Heart right ventricle (tissue), 16 donors: ENCODE measurements around the gene EXOC6. TPM values are rescaled to one million over a fixed set of nuclear protein-coding genes. Genes with fewer than 3 reads are reported as not detected.

Experiments used
- ATAC-seq, 8 donors: fragments of 200-7000 bp; cut with Tn5 transposase; one replicate each; pipeline ENCODE4 v1.9.1; 2020; ENCODE audit warnings: mild to moderate bottlenecking in 8 of 8, moderate library complexity in 8 of 8, moderate number of reproducible peaks in 1 of 8
- DNase-seq, 2 donors: peaks; one replicate each; pipeline ENCODE4 v3.0.0-alpha.2; 2020
- H3K27ac ChIP-seq, 10 donors: fragments of 200-600 bp; sonication (generic) in 2 of 10; one replicate each; pipeline versions ENCODE4 v1.5.0 to v1.8.0; 2020 to 2022; ENCODE audit warnings: mild to moderate bottlenecking in 3 of 10
- H3K27me3 ChIP-seq, 7 donors: fragments of 200-600 bp; one replicate each; pipeline ENCODE4 v1.8.0; 2021 to 2022; ENCODE audit warnings: mild to moderate bottlenecking in 2 of 7
- H3K36me3 ChIP-seq, 9 donors: fragments of 200-600 bp; sonication (generic) in 1 of 9; one replicate each; pipeline versions ENCODE4 v1.5.0 to v1.8.0; 2020 to 2022; ENCODE audit warnings: mild to moderate bottlenecking in 2 of 9
- H3K4me1 ChIP-seq, 9 donors: fragments of 200-600 bp; sonication (generic) in 1 of 9; one replicate each; pipeline versions ENCODE4 v1.5.0 to v1.8.0; 2020 to 2022; ENCODE audit warnings: mild to moderate bottlenecking in 4 of 9
- H3K4me3 ChIP-seq, 10 donors: fragments of 200-600 bp; sonication (generic) in 2 of 10; one replicate each; pipeline versions ENCODE4 v1.5.0 to v1.8.0; 2020 to 2022; ENCODE audit warnings: mild to moderate bottlenecking in 7 of 10, moderate library complexity in 2 of 10
- H3K9me3 ChIP-seq, 11 donors: fragments of 200-600 bp in 10 of 11; sonication (generic) in 2 of 11; one replicate each; pipeline versions ENCODE4 v1.5.0 to v1.8.0; 2013 to 2022; ENCODE audit warnings: mild to moderate bottlenecking in 2 of 11, control low read depth in 1 of 11, moderate library complexity in 1 of 11
- WGBS, 2 donors: extraction: QIAGEN DNeasy Blood & Tissue Kit; methylation state at CpG; one replicate each; pipeline ENCODE4 v1.1.7; 2013; ENCODE audit warnings: inconsistent platforms in 1 of 2; 5-methylcytosine and 5-hydroxymethylcytosine counted together
- intact Hi-C, 10 donors: fragments of 100-400 bp; cut with DNase I; formaldehyde crosslinking; loops; one replicate each; pipeline versions ENCODE4 v1.11.1 to v1.14.2; 2022
- polyA plus RNA-seq, 2 donors: library from polyadenylated mRNA; stranded (reverse); fragments of 200-250 nt; gene quantifications; one replicate each; pipeline ENCODE4 v1.2.3, GENCODE V29; 2013
- total RNA-seq, 10 donors: library from RNA; stranded (reverse); fragmentation: NEBNext Ultra II Directional in 3 of 10; extraction: Animal tissue kit (Norgen Biotek cat#: 25700) in 3 of 10; gene quantifications; one replicate each; pipeline versions ENCODE4 v1.2.1 to v1.2.4, GENCODE V29; 2021 to 2023
- TF ChIP-seq, protein P1 (sequence below), 9 donors: fragments of 200-600 bp; sonication (generic) in 2 of 9; IDR thresholded peaks; one replicate each; pipeline versions ENCODE4 v1.5.0 to v1.8.0; 2021 to 2022; ENCODE audit warnings: antibody characterized with exemption in 9 of 9, mild to moderate bottlenecking in 5 of 9, moderate library complexity in 1 of 9
- donor health status: Arrhythmogenic right ventricular cardiomyopathy.
- donor health status: ischemic (EF 13 %, LVEDD 7.1; RV severe dilation, severe dysfunction).
- donor health status: healthy with polysubstance abuse.
- donor health status: DM: no; HTN: yes; CAD: no.
- donor health status: DM: no; HTN: no; CAD: no.
- donor health status: ischemic (EF 25% LVEDD 6.9; RV normal size, moderate dysfunction).
- donor health status: ischemic (EF 25% LVEDD 5.7; RV mildly dilated, moderate dysfunction).
- donor health status: healthy.
- donor health status: DM: yes; HTN: yes; CAD: no.
- donor health status: Ischemic cardiomyopathy.
- donor health status: ischemic (EF 35%, LVEDD 5.7; RV mildly dilated, moderate dysfunction).
- donor health status: nonischemic (EF 11% LVEDD 7.7; RV severe dilation, severe dysfunction).
- donor health status: DM: yes; HTN: yes; CAD: no.
- donor health status: PGD.
- donor health status: ischemic (EF 29% LVEDD 5.4; RV normal size, mild dysfunction).
- donor health status: nonischemic (EF 23%, LVEDD 6.1; RV moderate dilation, normal function).

EXOC6 gene
- total and polyA plus RNA-seq, 12 donors, result 3.3 to 11.7 (median 9.2) TPM

DNA sequence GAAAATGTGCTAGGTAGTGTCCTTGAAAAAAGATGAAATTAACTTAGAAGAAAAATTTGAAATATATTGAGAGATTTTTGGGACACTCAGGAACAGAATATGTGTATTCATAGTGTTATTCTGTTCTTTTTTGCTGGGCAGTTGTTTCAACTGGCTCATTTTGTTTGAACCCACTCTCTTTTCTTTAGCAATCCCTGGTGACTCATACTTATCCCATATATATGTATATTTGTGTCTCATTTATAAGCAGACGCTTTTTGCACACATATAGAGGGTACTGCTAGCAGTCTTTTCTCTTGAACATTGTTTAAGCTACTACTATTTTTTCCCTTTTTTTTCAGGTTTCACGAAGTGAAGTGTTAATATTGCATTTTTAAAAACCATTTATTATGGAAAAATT lies 1.9 kb downstream of the EXOC6 start:
- no peaks in the 10 kb centered on the region for H3K27me3 ChIP-seq
- 96% methylated on average over 2 of the region's 2 CpGs for WGBS, 2 donors
- intact Hi-C loops, result no loop called here
- ATAC-seq (no peak), DNase-seq (no peak)
- no peak overlapping the region for H3K4me3 ChIP-seq
- TF ChIP-seq, protein P1, sequence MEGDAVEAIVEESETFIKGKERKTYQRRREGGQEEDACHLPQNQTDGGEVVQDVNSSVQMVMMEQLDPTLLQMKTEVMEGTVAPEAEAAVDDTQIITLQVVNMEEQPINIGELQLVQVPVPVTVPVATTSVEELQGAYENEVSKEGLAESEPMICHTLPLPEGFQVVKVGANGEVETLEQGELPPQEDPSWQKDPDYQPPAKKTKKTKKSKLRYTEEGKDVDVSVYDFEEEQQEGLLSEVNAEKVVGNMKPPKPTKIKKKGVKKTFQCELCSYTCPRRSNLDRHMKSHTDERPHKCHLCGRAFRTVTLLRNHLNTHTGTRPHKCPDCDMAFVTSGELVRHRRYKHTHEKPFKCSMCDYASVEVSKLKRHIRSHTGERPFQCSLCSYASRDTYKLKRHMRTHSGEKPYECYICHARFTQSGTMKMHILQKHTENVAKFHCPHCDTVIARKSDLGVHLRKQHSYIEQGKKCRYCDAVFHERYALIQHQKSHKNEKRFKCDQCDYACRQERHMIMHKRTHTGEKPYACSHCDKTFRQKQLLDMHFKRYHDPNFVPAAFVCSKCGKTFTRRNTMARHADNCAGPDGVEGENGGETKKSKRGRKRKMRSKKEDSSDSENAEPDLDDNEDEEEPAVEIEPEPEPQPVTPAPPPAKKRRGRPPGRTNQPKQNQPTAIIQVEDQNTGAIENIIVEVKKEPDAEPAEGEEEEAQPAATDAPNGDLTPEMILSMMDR (IDR thresholded peaks at IDR 0.05), result no peak
- H3K36me3 ChIP-seq, result no peaks in the 10 kb centered on the region
- peaks cover 0 to 33% (median 10%) of the 10 kb centered on the region in 9 donors for H3K4me1 ChIP-seq
- H3K27ac ChIP-seq, result no peak overlapping the region
- peaks cover 0 to 6% (median 0%) of the 10 kb centered on the region in 11 donors for H3K9me3 ChIP-seq

DNA sequence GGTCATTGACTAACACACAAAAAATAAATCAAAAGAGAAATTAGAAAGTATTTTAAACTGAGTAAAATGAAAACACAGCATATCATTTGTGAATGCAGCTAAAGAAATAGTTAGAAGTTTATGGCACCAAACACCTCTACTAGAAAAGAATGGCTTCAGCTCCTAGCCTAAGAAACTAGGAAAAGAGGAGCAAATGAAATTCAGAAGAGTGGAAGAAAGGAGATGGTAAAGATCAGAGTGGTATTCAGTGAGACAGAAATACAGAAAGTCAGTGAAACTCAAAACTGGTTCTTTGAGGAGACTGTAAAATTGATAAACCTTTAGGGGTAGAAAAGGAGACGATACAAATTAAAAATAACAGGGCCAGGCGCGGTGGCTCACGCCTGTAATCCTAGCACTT lies 2.7 kb downstream of the EXOC6 start:
- ATAC-seq (no peak), DNase-seq (no peak)
- Histone ChIP-seq H3K4me1 (peaks cover 0 to 33% (median 10%) of the 10 kb centered on the region in 9 donors), H3K4me3 (no peak overlapping the region), H3K9me3 (peaks cover 0 to 10% (median 0%) of the 10 kb centered on the region in 11 donors), H3K36me3 (no peaks in the 10 kb centered on the region), H3K27me3 (no peaks in the 10 kb centered on the region), H3K27ac (no peak overlapping the region)
- TF ChIP-seq, protein P1 (IDR thresholded peaks at IDR 0.05), result no peak
- intact Hi-C loops, result no loop called here
- WGBS, 2 donors, result 97% methylated on average over 4 of the region's 4 CpGs

DNA sequence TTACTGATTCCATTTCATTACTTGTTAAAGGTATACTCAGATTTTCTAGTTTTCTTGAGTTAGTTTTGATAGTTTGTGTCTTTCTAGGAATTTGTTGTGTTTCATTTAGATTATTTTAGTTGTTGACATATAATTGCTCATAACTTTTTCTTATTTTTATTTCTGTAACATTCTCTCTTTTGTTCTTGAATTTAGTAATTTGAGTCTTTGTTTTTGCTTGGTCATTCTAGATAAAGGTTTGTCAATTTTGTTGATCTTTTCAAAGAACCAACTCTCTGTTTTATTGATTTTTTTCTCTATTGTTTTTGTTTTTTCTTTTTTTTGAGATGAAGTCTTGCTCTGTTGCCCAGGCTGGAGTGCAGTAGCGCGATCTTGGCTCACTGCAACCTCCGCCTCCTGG lies 7.2 kb downstream of the EXOC6 start:
- 98 to 99% methylated on average over 3 of the region's 3 CpGs for WGBS, 2 donors
- Histone ChIP-seq H3K9me3 (peaks cover 0 to 40% (median 34%) of the 10 kb centered on the region in 11 donors), H3K27me3 (no peaks in the 10 kb centered on the region), H3K4me3 (no peak overlapping the region), H3K36me3 (no peaks in the 10 kb centered on the region), H3K4me1 (no peaks in the 10 kb centered on the region), H3K27ac (no peak overlapping the region)
- intact Hi-C loops, result no loop called here
- TF ChIP-seq, protein P1 (IDR thresholded peaks at IDR 0.05), result no peak
- no peak for ATAC-seq
- DNase-seq, result no peak

DNA sequence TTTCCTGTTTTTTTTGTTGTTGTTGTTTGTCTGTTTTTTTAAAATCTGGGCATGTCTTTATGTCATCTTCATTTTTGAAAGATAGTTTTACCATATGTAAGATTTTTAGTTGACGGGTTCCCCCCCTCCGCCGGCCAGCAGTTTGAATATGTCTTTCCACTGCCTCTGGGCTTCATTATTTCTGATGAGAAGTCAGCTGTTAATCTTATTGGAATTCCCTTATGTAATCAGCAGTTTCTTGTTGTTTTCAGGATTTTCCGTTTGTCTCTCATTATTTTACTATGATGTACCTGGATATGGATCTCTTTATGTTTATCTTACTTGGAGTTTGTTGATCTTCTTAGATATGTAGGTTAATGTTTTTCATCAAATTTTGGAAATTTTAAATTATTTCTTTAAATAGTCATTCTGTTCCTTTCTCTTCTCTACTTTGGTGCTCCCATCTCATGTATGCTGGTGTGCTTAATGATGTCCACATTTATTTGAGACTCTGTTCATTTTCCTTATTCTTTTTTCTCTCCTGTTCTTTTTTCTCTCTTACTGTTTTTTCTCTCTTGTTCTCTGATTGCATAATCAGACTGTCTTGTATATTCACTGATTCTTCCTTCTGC lies 9.7 kb downstream of the EXOC6 start:
- intact Hi-C loops, result no loop called here
- no peak overlapping the region for H3K4me3 ChIP-seq
- H3K27ac ChIP-seq, result no peak overlapping the region
- H3K4me1 ChIP-seq, result no peaks in the 10 kb centered on the region
- H3K9me3 ChIP-seq, result peaks cover 0 to 40% (median 34%) of the 10 kb centered on the region in 11 donors
- TF ChIP-seq, protein P1 (IDR thresholded peaks at IDR 0.05), result no peak
- 90 to 91% methylated on average over 4 of the region's 4 CpGs for WGBS, 2 donors
- no peaks in the 10 kb centered on the region for H3K36me3 ChIP-seq
- no peak for ATAC-seq
- DNase-seq, result no peak
- no peaks in the 10 kb centered on the region for H3K27me3 ChIP-seq
